GM19035 (cell line): Measurements from ENCODE around the gene WDR38.

Experiments
- ATAC-seq: cut with Tn5 transposase; IDR thresholded peaks from one replicate; pipeline ENCODE4 v1.9.1; 2021; ENCODE audit not compliant: unreplicated experiment

WDR38 gene

GRCh38 chr9:124880501-124880900, 27.2 kb downstream of the WDR38 start:
- ATAC-seq = no peak

GRCh38 chr9:124881138-124881743, 28.0 kb downstream of the WDR38 start:
- ATAC-seq = no peak

GRCh38 chr9:124882231-124882630, 29.0 kb downstream of the WDR38 start:
- no peak for ATAC-seq

- ATAC-seq = no peak
Observed at GRCh38 chr9:124884376-124884775, 31.1 kb downstream of the WDR38 start.

GRCh38 chr9:124885551-124885950, 32.3 kb downstream of the WDR38 start:
- ATAC-seq = no peak

GRCh38 chr9:124886461-124886860, 33.2 kb downstream of the WDR38 start:
- ATAC-seq = no peak

- no peak for ATAC-seq
Observed at GRCh38 chr9:124886866-124887492, 33.7 kb downstream of the WDR38 start.

- ATAC-seq = no peak
Observed at GRCh38 chr9:124887832-124888231, 34.6 kb downstream of the WDR38 start.

GRCh38 chr9:124889006-124889405, 35.7 kb downstream of the WDR38 start:
- ATAC-seq = no peak

- ATAC-seq = no peak
Observed at GRCh38 chr9:124890179-124890578, 36.9 kb downstream of the WDR38 start.

- no peak for ATAC-seq
Observed at GRCh38 chr9:124894035-124894740, 40.9 kb downstream of the WDR38 start.

- ATAC-seq = no peak
Observed at GRCh38 chr9:124894741-124895170, 41.5 kb downstream of the WDR38 start.

- no peak for ATAC-seq
Observed at GRCh38 chr9:124897570-124898460, 44.6 kb downstream of the WDR38 start.

- ATAC-seq = no peak
Observed at GRCh38 chr9:124899845-124900244, 46.6 kb downstream of the WDR38 start.

GRCh38 chr9:124906966-124907365, 53.7 kb downstream of the WDR38 start:
- ATAC-seq = no peak
